H1 (cell line): Measurements from ENCODE around the gene ZBTB4. TPM values are rescaled to one million over a fixed set of nuclear protein-coding genes. Genes with fewer than 3 reads are reported as not detected.

Source experiments
- CTCF ChIA-PET: fragments of 300-600 bp; sonication (Branson Sonifier 250); formaldehyde crosslinking; loops from one replicate; lab custom pipeline; 2021; ENCODE audit not compliant: partially characterized antibody; lab: Charles Lee
- POLR2A ChIA-PET: fragments of 300-600 bp; sonication (Branson Sonifier 250); formaldehyde crosslinking; loops from one replicate; lab custom pipeline; 2021; ENCODE audit warnings: inconsistent platforms; ENCODE audit not compliant: partially characterized antibody; lab: Charles Lee
- DNase-seq, 2 experiments: peaks; one replicate each; pipeline versions ENCODE4 v3.0.0 to v3.0.0-alpha.2; 2010 to 2022; ENCODE audit warnings: low spot score in 2 of 2, low read depth in 1 of 2, mixed read lengths in 1 of 2
- FAIRE-seq: peaks from 2 replicates; lab custom pipeline; 2011; peaks lifted over from hg19 to GRCh38; lab: Jason Lieb, UNC
- H2AFZ ChIP-seq: 2 replicates; pipeline ENCODE4 v1.8.1; 2012; ENCODE audit warnings: low read length, inconsistent platforms
- H2AK5ac ChIP-seq: 2 replicates; pipeline ENCODE4 v1.6.1; 2013; ENCODE audit warnings: low read depth, low read length
- H2BK120ac ChIP-seq: replicated peaks from 2 replicates; pipeline ENCODE3; 2013; ENCODE audit warnings: low read depth, low read length, inconsistent platforms
- H2BK12ac ChIP-seq: 2 replicates; pipeline ENCODE4 v1.6.1; 2013; ENCODE audit warnings: low read depth, low read length
- H2BK15ac ChIP-seq: 2 replicates; pipeline ENCODE4 v1.6.1; 2013; ENCODE audit warnings: low read length
- H2BK20ac ChIP-seq: 2 replicates; pipeline ENCODE4 v1.6.1; 2013; ENCODE audit warnings: low read length
- H2BK5ac ChIP-seq: 2 replicates; pipeline ENCODE4 v1.6.1; 2013; ENCODE audit warnings: low read depth, low read length
- H3K14ac ChIP-seq: 2 replicates; pipeline ENCODE4 v1.6.1; 2013; ENCODE audit warnings: inconsistent platforms; ENCODE audit not compliant: insufficient read length
- H3K18ac ChIP-seq: 2 replicates; pipeline ENCODE4 v1.6.1; 2013; ENCODE audit warnings: low read length; ENCODE audit errors: extremely low read depth
- H3K23ac ChIP-seq: 2 replicates; pipeline ENCODE4 v1.6.1; 2013; ENCODE audit warnings: inconsistent platforms; ENCODE audit not compliant: insufficient read length
- H3K23me2 ChIP-seq: 2 replicates; pipeline ENCODE4 v1.6.1; 2013; ENCODE audit warnings: low read depth, low read length
- H3K27ac ChIP-seq: 2 replicates; pipeline ENCODE4 v1.6.1; 2011; ENCODE audit warnings: low read depth, low read length, inconsistent platforms
- H3K27me3 ChIP-seq, 4 experiments: replicated peaks in 1 of 4; 1 replicate in 1 of 4; 2 replicates in 3 of 4; pipeline versions ENCODE4 v1.6.1 to v1.8.1; 2011 to 2013; ENCODE audit warnings: low read length in 3 of 4, mild to moderate bottlenecking in 3 of 4, inconsistent platforms in 2 of 4, mixed read lengths in 2 of 4, moderate library complexity in 1 of 4; ENCODE audit not compliant: control insufficient read depth in 3 of 4, insufficient read depth in 3 of 4; ENCODE audit errors: extremely low read depth in 1 of 4
- H3K36me3 ChIP-seq, 4 experiments: 2 replicates each; pipeline versions ENCODE4 v1.6.1 to v1.8.1; 2011 to 2013; ENCODE audit warnings: mild to moderate bottlenecking in 4 of 4, low read length in 3 of 4, moderate library complexity in 2 of 4, control low read depth in 1 of 4, inconsistent platforms in 1 of 4; ENCODE audit not compliant: insufficient read depth in 4 of 4, control insufficient read depth in 2 of 4
- H3K4ac ChIP-seq: replicated peaks from 2 replicates; pipeline ENCODE3; 2013; ENCODE audit warnings: low read length, low read depth, mixed read lengths, inconsistent platforms; ENCODE audit not compliant: insufficient read length
- H3K4me1 ChIP-seq, 4 experiments: replicated peaks in 1 of 4; 1 replicate in 1 of 4; 2 replicates in 3 of 4; pipeline versions ENCODE4 v1.6.1 to v1.8.1; 2011 to 2013; ENCODE audit warnings: low read length in 3 of 4, inconsistent platforms in 2 of 4, mixed read lengths in 1 of 4; ENCODE audit not compliant: insufficient read depth in 4 of 4, control insufficient read depth in 3 of 4
- H3K4me2 ChIP-seq, 2 experiments: 2 replicates each; pipeline versions ENCODE4 v1.6.1 to v1.8.1; 2011 to 2013; ENCODE audit warnings: low read depth in 2 of 2, low read length in 2 of 2, control low read depth in 1 of 2, inconsistent platforms in 1 of 2, mild to moderate bottlenecking in 1 of 2; ENCODE audit not compliant: insufficient read depth in 1 of 2
- H3K4me3 ChIP-seq, 4 experiments: fragments of 200-600, 300-600 bp in 1 of 4; sonication (generic), shearing (Covaris generic), sonication (Bioruptor Twin) in 1 of 4; 2 replicates each; pipeline versions ENCODE4 v1.5.1 to v1.8.1; 2011 to 2016; ENCODE audit warnings: low read length in 4 of 4, low read depth in 3 of 4, control low read depth in 2 of 4, inconsistent platforms in 2 of 4, mild to moderate bottlenecking in 2 of 4, mixed read lengths in 1 of 4, moderate library complexity in 1 of 4; ENCODE audit not compliant: insufficient read depth in 2 of 4; ENCODE audit errors: extremely low read depth in 1 of 4
- H3K56ac ChIP-seq: replicated peaks from 2 replicates; pipeline ENCODE3; 2013; ENCODE audit warnings: low read depth, mild to moderate bottlenecking, mixed read lengths, low read length, inconsistent platforms; ENCODE audit not compliant: insufficient read length
- H3K79me1 ChIP-seq: 2 replicates; pipeline ENCODE4 v1.6.1; 2013; ENCODE audit warnings: low read depth, low read length, control low read depth
- H3K79me2 ChIP-seq, 2 experiments: 2 replicates each; pipeline versions ENCODE4 v1.6.1 to v1.8.1; 2012 to 2013; ENCODE audit warnings: low read length in 2 of 2, mild to moderate bottlenecking in 2 of 2, inconsistent platforms in 1 of 2; ENCODE audit not compliant: insufficient read depth in 2 of 2, control insufficient read depth in 1 of 2
- H3K9ac ChIP-seq, 4 experiments: replicated peaks in 1 of 4; 1 replicate in 1 of 4; 2 replicates in 3 of 4; pipeline versions ENCODE4 v1.6.1 to v1.8.1; 2011 to 2013; ENCODE audit warnings: low read depth in 3 of 4, low read length in 3 of 4, control low read depth in 2 of 4, mild to moderate bottlenecking in 2 of 4, moderate library complexity in 2 of 4, inconsistent platforms in 1 of 4; ENCODE audit errors: extremely low read depth in 1 of 4
- H3K9me3 ChIP-seq, 2 experiments: 2 replicates each; pipeline versions ENCODE4 v1.6.1 to v1.8.1; 2012 to 2013; ENCODE audit warnings: mild to moderate bottlenecking in 2 of 2, moderate library complexity in 2 of 2, control low read depth in 1 of 2, inconsistent platforms in 1 of 2, low read depth in 1 of 2, low read length in 1 of 2, mixed read lengths in 1 of 2; ENCODE audit not compliant: insufficient read depth in 2 of 2
- H4K20me1 ChIP-seq, 2 experiments: replicated peaks in 1 of 2; 2 replicates each; pipeline versions ENCODE3 to v1.8.1; 2011 to 2013; ENCODE audit warnings: inconsistent platforms in 2 of 2, low read length in 2 of 2, mild to moderate bottlenecking in 1 of 2; ENCODE audit not compliant: insufficient read depth in 2 of 2, control insufficient read depth in 1 of 2
- H4K5ac ChIP-seq: 2 replicates; pipeline ENCODE4 v1.6.1; 2013; ENCODE audit warnings: low read length, low read depth, mixed read lengths, inconsistent platforms; ENCODE audit not compliant: insufficient read length
- H4K8ac ChIP-seq: 2 replicates; pipeline ENCODE4 v1.8.0; 2013; ENCODE audit warnings: mild to moderate bottlenecking, moderate library complexity, low read length, inconsistent platforms; ENCODE audit not compliant: insufficient read depth; ENCODE audit errors: extremely low read depth
- H4K91ac ChIP-seq: replicated peaks from 2 replicates; pipeline ENCODE3; 2013; ENCODE audit warnings: low read length, mixed read lengths, inconsistent platforms; ENCODE audit not compliant: insufficient read length
- CREB1 ChIP-seq: IDR thresholded peaks from 2 replicates; pipeline ENCODE4 v1.6.1; 2012; ENCODE audit warnings: inconsistent platforms
- CTBP2 ChIP-seq: IDR thresholded peaks from 2 replicates; pipeline ENCODE4 v1.7.0; 2011; ENCODE audit warnings: borderline replicate concordance, mild to moderate bottlenecking, moderate library complexity, mixed read lengths, low read length; ENCODE audit not compliant: insufficient read depth, insufficient read length
- RBBP5 ChIP-seq: IDR thresholded peaks from 2 replicates; pipeline ENCODE4 v1.7.1; 2012; ENCODE audit warnings: low read depth, mild to moderate bottlenecking, inconsistent platforms, low read length, moderate library complexity, borderline replicate concordance
- SIN3A ChIP-seq, 2 experiments: IDR thresholded peaks in 1 of 2; conservative IDR thresholded peaks in 1 of 2; 2 replicates each; pipeline ENCODE4 v1.6.1; 2011 to 2012; ENCODE audit warnings: low read length in 2 of 2, improper control_type of control experiment in 1 of 2, low read depth in 1 of 2, mild to moderate bottlenecking in 1 of 2
- SIRT6 ChIP-seq: IDR thresholded peaks from one replicate; pipeline ENCODE4 v1.7.1; 2012; ENCODE audit warnings: low read length, inconsistent platforms
- WGBS, 2 experiments: shearing (Covaris generic) in 1 of 2; methylation state at CpG; one replicate each; pipeline versions ENCODE4 v1.1.6 to v1.1.7; 2013 to 2015; ENCODE audit warnings: low lambda C conversion rate in 2 of 2, mixed read lengths in 2 of 2, inconsistent platforms in 1 of 2, low coverage in 1 of 2, missing lambda C conversion rate in 1 of 2; ENCODE audit not compliant: insufficient replicate concordance in 2 of 2, insufficient coverage in 1 of 2, insufficient read length in 1 of 2; ENCODE audit errors: extremely low coverage in 1 of 2, missing lambda C conversion rate in 1 of 2; 5-methylcytosine and 5-hydroxymethylcytosine counted together
- polyA plus RNA-seq, 7 experiments: library from polyadenylated mRNA; depleted of rRNA in 3 of 7; stranded (reverse) in 5 of 7; unstranded in 2 of 7; fragments of >200 nt in 5 of 7; fragments of 200-250 nt in 2 of 7; gene quantifications; 1 replicate in 5 of 7; 2 replicates in 1 of 7; 4 replicates in 1 of 7; pipeline versions ENCODE4 v1.2.1 to v1.2.3, GENCODE V29; 2011 to 2013; ENCODE audit warnings: missing spikeins in 2 of 7, mixed read lengths in 2 of 7
- total RNA-seq: library from RNA; stranded (reverse); fragmentation: NEBNext Ultra II Directional; extraction: Animal tissue kit (Norgen Biotek cat#: 25700); gene quantifications from 2 replicates; pipeline ENCODE4 v1.2.1, GENCODE V29; 2021
- TF ChIP-seq, protein P1 (sequence below), 3 experiments: IDR thresholded peaks; 1 replicate in 2 of 3; 2 replicates in 1 of 3; pipeline versions ENCODE4 v1.5.1 to v1.6.1; 2011; ENCODE audit warnings: low read length in 3 of 3, mild to moderate bottlenecking in 3 of 3, inconsistent platforms in 2 of 3, low read depth in 1 of 3, moderate library complexity in 1 of 3; ENCODE audit not compliant: insufficient read depth in 1 of 3; ENCODE audit errors: control extremely low read depth in 1 of 3
- TF ChIP-seq, protein P2 (sequence below): IDR thresholded peaks from 2 replicates; pipeline ENCODE4 v1.6.1; 2012; ENCODE audit warnings: low read length, inconsistent platforms

Gene ZBTB4
- total and polyA plus RNA-seq, 2 of the 8 experiments (the other 6 are each of a cell fraction or from before 2014, with no cell fraction given): 5.9 to 10.1 TPM

DNA sequence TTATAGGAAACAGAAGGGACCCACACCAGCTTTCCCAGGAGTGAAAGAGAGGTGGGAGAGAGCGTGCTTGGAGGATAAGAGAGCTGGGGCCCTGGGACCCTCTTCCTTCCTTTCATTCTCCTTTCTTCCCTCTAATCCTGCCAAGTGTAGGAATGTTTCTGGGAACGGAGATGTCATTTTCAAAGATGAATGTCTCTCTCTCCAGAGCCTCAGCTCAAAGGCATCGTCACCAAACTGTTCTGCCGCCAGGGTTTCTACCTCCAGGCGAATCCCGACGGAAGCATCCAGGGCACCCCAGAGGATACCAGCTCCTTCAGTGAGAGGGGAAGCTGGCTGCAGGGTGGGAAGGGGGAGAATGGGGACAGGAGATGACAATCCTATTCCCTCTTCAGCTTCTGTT is 38.2 kb downstream of the ZBTB4 start:
- no peak overlapping the region for H3K27ac ChIP-seq
- peak overlapping the region; percentile 91 for H3K4me2 ChIP-seq
- POLR2A ChIA-PET: interaction anchor here (0.7 to 15.5 kb wide), 26 partner anchors 12 to 825 kb away, joined by 3 to 339 read pairs (median 4); partner anchors contain the start of genes ACAP1, NLGN2, POLR2A and SLC35G6
- TF ChIP-seq RBBP5: no peak
- no peak for TF ChIP-seq SIN3A (conservative IDR thresholded peaks at IDR 0.05 in 1 of 2, IDR thresholded peaks at IDR 0.05 in 1 of 2; ENCODE audit: low read depth in 1 of 2, low read length in 2 of 2)
- TF ChIP-seq, protein P1, sequence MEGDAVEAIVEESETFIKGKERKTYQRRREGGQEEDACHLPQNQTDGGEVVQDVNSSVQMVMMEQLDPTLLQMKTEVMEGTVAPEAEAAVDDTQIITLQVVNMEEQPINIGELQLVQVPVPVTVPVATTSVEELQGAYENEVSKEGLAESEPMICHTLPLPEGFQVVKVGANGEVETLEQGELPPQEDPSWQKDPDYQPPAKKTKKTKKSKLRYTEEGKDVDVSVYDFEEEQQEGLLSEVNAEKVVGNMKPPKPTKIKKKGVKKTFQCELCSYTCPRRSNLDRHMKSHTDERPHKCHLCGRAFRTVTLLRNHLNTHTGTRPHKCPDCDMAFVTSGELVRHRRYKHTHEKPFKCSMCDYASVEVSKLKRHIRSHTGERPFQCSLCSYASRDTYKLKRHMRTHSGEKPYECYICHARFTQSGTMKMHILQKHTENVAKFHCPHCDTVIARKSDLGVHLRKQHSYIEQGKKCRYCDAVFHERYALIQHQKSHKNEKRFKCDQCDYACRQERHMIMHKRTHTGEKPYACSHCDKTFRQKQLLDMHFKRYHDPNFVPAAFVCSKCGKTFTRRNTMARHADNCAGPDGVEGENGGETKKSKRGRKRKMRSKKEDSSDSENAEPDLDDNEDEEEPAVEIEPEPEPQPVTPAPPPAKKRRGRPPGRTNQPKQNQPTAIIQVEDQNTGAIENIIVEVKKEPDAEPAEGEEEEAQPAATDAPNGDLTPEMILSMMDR (IDR thresholded peaks at IDR 0.05; ENCODE audit: control extremely low read depth in 1 of 3, insufficient read depth in 1 of 3, low read depth in 1 of 3, low read length in 3 of 3): no peak
- no peak for TF ChIP-seq SIRT6
- TF ChIP-seq CREB1: no peak
- TF ChIP-seq, protein P2, sequence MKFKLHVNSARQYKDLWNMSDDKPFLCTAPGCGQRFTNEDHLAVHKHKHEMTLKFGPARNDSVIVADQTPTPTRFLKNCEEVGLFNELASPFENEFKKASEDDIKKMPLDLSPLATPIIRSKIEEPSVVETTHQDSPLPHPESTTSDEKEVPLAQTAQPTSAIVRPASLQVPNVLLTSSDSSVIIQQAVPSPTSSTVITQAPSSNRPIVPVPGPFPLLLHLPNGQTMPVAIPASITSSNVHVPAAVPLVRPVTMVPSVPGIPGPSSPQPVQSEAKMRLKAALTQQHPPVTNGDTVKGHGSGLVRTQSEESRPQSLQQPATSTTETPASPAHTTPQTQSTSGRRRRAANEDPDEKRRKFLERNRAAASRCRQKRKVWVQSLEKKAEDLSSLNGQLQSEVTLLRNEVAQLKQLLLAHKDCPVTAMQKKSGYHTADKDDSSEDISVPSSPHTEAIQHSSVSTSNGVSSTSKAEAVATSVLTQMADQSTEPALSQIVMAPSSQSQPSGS: no peak
- TF ChIP-seq CTBP2: no peak

More for the DNA sequence above, 38.2 kb downstream of the ZBTB4 start:
- Histone ChIP-seq H4K8ac (no peak overlapping the region), H3K4me1 (peaks cover 3 to 32% (median 18%) of the 10 kb centered on the region in 4 experiments), H3K9ac (no peak overlapping the region), H3K79me2 (no peaks in the 10 kb centered on the region), H4K20me1 (no peaks in the 10 kb centered on the region), H4K91ac (no peak overlapping the region), H3K36me3 (no peaks in the 10 kb centered on the region), H3K27me3 (peaks cover 2 to 17% (median 13%) of the 10 kb centered on the region in 4 experiments; a peak in 6 of 7 replicates), H3K23me2 (peaks cover 32% of the 10 kb centered on the region; the same call in 1 of the 2 replicates), H2BK15ac (0 out of 2 replicates have a peak overlapping the region, but pooled peaks have one; percentile 20), H3K4me3 (peak overlapping the region; percentile 50 to 83 (median 67)), H3K14ac (no peak overlapping the region), H2BK20ac (no peak overlapping the region), H2BK12ac (peak overlapping the region; percentile 62; the same call in 1 of the 2 replicates), H3K23ac (no peak overlapping the region), H3K79me1 (no peaks in the 10 kb centered on the region), H3K9me3 (no peaks in the 10 kb centered on the region), H2BK120ac (no peak overlapping the region), H3K56ac (no peak overlapping the region), H2AFZ (no peak overlapping the region), H2BK5ac (peak overlapping the region; percentile 60; the same call in 1 of the 2 replicates), H3K4ac (no peak overlapping the region), H4K5ac (no peak overlapping the region), H2AK5ac (peak overlapping the region; percentile 19; the same call in 1 of the 2 replicates), H3K18ac (peak overlapping the region; percentile 81)
- CTCF ChIA-PET: interaction anchor here (0.5 to 5.4 kb wide), 26 partner anchors 9 to 145 kb away, joined by 3 to 26 read pairs (median 3); partner anchors contain the start of genes NEURL4, NLGN2, SLC35G6 and SPEM2
- WGBS, 2 experiments: 24% methylated on average over 6 of the region's 7 CpGs; no CpG with 5 or more reads in 1 of the 2 experiments
- FAIRE-seq (peak; percentile 68), DNase-seq (no peak)
